ENCODE measurements around the gene FN1. TPM values are rescaled to one million over a fixed set of nuclear protein-coding genes. Genes with fewer than 3 reads are reported as not detected.

The FN1 gene
- total and polyA plus RNA-seq, 4 donors, result 339 to 1,753 (median 934) TPM

DNA sequence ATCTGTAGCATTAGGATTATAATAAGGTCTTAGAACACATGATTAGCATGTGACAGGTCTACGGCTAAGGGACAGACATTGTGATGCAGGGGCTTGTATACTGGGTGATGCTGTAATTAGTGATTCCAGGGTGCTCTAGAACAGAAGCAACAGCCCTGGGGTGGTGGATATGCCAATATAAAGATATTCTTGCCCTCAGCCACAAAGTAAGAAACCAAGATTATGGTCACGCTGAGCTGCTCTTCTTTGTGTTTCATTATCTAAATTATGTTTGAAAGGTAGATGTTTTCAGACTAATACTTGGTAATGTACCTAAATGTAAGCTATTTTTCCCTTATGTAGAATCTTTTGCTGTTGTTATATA is 45.3 kb downstream of the FN1 start:
- TF ChIP-seq, protein P1, sequence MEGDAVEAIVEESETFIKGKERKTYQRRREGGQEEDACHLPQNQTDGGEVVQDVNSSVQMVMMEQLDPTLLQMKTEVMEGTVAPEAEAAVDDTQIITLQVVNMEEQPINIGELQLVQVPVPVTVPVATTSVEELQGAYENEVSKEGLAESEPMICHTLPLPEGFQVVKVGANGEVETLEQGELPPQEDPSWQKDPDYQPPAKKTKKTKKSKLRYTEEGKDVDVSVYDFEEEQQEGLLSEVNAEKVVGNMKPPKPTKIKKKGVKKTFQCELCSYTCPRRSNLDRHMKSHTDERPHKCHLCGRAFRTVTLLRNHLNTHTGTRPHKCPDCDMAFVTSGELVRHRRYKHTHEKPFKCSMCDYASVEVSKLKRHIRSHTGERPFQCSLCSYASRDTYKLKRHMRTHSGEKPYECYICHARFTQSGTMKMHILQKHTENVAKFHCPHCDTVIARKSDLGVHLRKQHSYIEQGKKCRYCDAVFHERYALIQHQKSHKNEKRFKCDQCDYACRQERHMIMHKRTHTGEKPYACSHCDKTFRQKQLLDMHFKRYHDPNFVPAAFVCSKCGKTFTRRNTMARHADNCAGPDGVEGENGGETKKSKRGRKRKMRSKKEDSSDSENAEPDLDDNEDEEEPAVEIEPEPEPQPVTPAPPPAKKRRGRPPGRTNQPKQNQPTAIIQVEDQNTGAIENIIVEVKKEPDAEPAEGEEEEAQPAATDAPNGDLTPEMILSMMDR (IDR thresholded peaks at IDR 0.05; ENCODE audit: control extremely low read depth, extremely low read depth), result no peak
- ATAC-seq (ENCODE audit: insufficient read depth, low FRiP score) (no peak), DNase-seq (no peak)
- Histone ChIP-seq H3K4me3 (no peak overlapping the region), H3K36me3 (ENCODE audit: control insufficient read depth in 4 of 4, insufficient read depth in 4 of 4, low read length in 4 of 4) (peaks cover 8 to 74% (median 39%) of the 10 kb centered on the region in 4 donors), H3K4me1 (ENCODE audit: control insufficient read depth in 5 of 5, insufficient read depth in 5 of 5, low read length in 5 of 5) (no peaks in the 10 kb centered on the region), H3K27me3 (ENCODE audit: control insufficient read depth in 3 of 3, insufficient read depth in 3 of 3, low read length in 2 of 3) (no peaks in the 10 kb centered on the region), H3K9me3 (ENCODE audit: control insufficient read depth in 4 of 4, insufficient read depth in 3 of 4, low read length in 3 of 4) (no peaks in the 10 kb centered on the region), H3K27ac (ENCODE audit: low read depth in 1 of 2, low read length in 1 of 2) (peak overlapping the region in 1 of 2 donors; percentile 4), H3K9ac (ENCODE audit: insufficient read depth in 1 of 2, low read length in 2 of 2) (no peak overlapping the region)
- 93 to 98% methylated on average over 2 of the region's 2 CpGs for WGBS, 2 donors

DNA sequence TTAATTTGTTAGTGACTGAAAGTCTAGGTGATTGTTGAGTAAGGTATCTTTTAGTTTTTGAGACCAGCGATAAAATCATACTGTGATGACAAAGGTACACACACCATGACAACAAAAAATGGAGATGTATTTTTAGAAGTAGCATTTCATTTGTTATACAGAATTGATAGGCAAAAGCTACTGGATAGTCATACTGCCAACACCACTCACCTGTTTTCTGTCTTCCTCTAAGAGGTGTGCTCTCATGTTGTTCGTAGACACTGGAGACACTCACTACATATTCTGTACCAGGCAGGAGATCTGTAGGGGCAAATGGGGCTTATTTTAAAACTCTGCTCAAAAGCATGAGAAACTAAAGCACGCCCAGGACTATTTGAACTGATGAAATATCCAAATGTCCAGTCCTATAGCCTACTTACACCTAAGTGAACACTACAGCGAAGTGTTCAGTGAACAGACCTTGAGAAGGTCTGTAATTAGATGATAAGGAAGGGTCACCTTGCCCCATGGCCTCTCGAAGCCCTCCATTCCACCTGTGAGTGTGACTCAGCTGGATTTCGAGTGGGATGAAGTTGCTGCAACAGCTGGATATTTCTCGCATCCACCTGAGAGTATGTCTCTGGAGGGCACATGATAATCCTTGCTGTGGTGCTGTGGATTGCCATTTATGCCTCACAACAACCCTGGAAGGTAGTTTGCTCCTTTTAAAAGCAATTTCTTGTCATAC is 47.7 kb downstream of the FN1 start:
- 90 to 91% methylated on average over 7 of the region's 7 CpGs for WGBS, 2 donors

DNA sequence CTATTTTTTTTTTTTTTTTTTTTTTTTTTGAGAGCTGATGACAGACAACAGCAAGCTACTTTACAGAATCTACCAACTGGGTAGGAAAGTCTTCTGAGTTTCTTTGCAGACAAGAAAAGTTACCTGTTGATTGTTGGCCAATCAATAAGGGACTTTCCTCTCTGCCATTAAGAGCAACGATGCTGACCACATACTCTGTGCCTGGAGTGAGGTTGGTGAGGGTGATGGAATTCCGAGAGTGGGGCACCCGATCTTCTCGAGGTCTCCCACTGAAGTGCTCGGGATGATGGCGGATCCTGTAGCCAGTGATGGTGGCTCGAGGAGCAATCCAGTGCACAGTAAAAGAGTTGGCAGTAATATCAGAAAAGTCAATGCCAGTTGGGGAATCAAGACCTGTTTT is 49.3 kb downstream of the FN1 start:
- no peak overlapping the region for H3K27ac ChIP-seq (ENCODE audit: low read depth in 1 of 2, low read length in 1 of 2)
- whole genome bisulfite sequencing, 2 donors, result 97% methylated on average over 7 of the region's 7 CpGs
- no peaks in the 10 kb centered on the region for H3K27me3 ChIP-seq (ENCODE audit: control insufficient read depth in 3 of 3, insufficient read depth in 3 of 3, low read length in 2 of 3)
- H3K36me3 ChIP-seq (ENCODE audit: control insufficient read depth in 4 of 4, insufficient read depth in 4 of 4, low read length in 4 of 4), result peaks cover 7 to 70% (median 40%) of the 10 kb centered on the region in 4 donors
- DNase-seq (no peak), ATAC-seq (ENCODE audit: insufficient read depth, low FRiP score) (no peak)
- H3K9ac ChIP-seq (ENCODE audit: insufficient read depth in 1 of 2, low read length in 2 of 2), result no peak overlapping the region
- H3K4me1 ChIP-seq (ENCODE audit: control insufficient read depth in 5 of 5, insufficient read depth in 5 of 5, low read length in 5 of 5), result no peaks in the 10 kb centered on the region
- no peaks in the 10 kb centered on the region for H3K9me3 ChIP-seq (ENCODE audit: control insufficient read depth in 4 of 4, insufficient read depth in 3 of 4, low read length in 3 of 4)
- no peak overlapping the region for H3K4me3 ChIP-seq
- TF ChIP-seq, protein P1 (IDR thresholded peaks at IDR 0.05; ENCODE audit: control extremely low read depth, extremely low read depth), result no peak

More for the DNA sequence above, 47.7 kb downstream of the FN1 start:
- Histone ChIP-seq H3K4me1 (ENCODE audit: control insufficient read depth in 5 of 5, insufficient read depth in 5 of 5, low read length in 5 of 5) (no peaks in the 10 kb centered on the region), H3K9ac (ENCODE audit: insufficient read depth in 1 of 2, low read length in 2 of 2) (no peak overlapping the region), H3K4me3 (no peak overlapping the region), H3K36me3 (ENCODE audit: control insufficient read depth in 4 of 4, insufficient read depth in 4 of 4, low read length in 4 of 4) (peaks cover 9 to 72% (median 39%) of the 10 kb centered on the region in 4 donors), H3K9me3 (ENCODE audit: control insufficient read depth in 4 of 4, insufficient read depth in 3 of 4, low read length in 3 of 4) (no peaks in the 10 kb centered on the region), H3K27ac (ENCODE audit: low read depth in 1 of 2, low read length in 1 of 2) (no peak overlapping the region), H3K27me3 (ENCODE audit: control insufficient read depth in 3 of 3, insufficient read depth in 3 of 3, low read length in 2 of 3) (no peaks in the 10 kb centered on the region)
- TF ChIP-seq, protein P1 (IDR thresholded peaks at IDR 0.05; ENCODE audit: control extremely low read depth, extremely low read depth), result no peak
- ATAC-seq (ENCODE audit: insufficient read depth, low FRiP score) (no peak), DNase-seq (no peak)
